WTC11 (cell line): Measurements from ENCODE around the gene ETV5. TPM values are rescaled to one million over a fixed set of nuclear protein-coding genes. Genes with fewer than 3 reads are reported as not detected.
A peak's percentile ranks its signal among the peaks of the same experiment; 100 is the strongest.

ENCODE experiments used
- ATAC-seq: fragments of 200-7000 bp; cut with Tn5 transposase; 2 replicates; pipeline ENCODE4 v1.10.0; 2021; ENCODE audit warnings: mild to moderate bottlenecking, moderate library complexity
- CTCF ChIA-PET: fragments of 300-600 bp; sonication (Branson Sonifier 250); formaldehyde crosslinking; loops from one replicate; lab custom pipeline; 2021; ENCODE audit warnings: antibody characterized with exemption; lab: Charles Lee
- POLR2A ChIA-PET: fragments of 350-600 bp; sonication (Branson Sonifier 250); formaldehyde crosslinking; loops from one replicate; lab custom pipeline; 2021; ENCODE audit warnings: antibody characterized with exemption; lab: Charles Lee
- DNase-seq: peaks from one replicate; pipeline ENCODE4 v3.0.0; 2021; ENCODE audit warnings: low spot score
- H3K27ac Mint-ChIP-seq: 2 replicates; pipeline ENCODE4 v1.8.0; 2021; ENCODE audit warnings: mixed read lengths
- H3K27me3 Mint-ChIP-seq: 2 replicates; pipeline ENCODE4 v1.8.0; 2021; ENCODE audit warnings: low read depth, mild to moderate bottlenecking, moderate library complexity, mixed read lengths
- H3K36me3 Mint-ChIP-seq: 2 replicates; pipeline ENCODE4 v1.8.0; 2021; ENCODE audit warnings: mixed read lengths
- H3K4me1 Mint-ChIP-seq: 2 replicates; pipeline ENCODE4 v1.8.0; 2022; ENCODE audit warnings: mixed read lengths
- H3K4me3 Mint-ChIP-seq: 2 replicates; pipeline ENCODE4 v1.8.0; 2021; ENCODE audit warnings: mild to moderate bottlenecking, moderate library complexity, mixed read lengths
- H3K9me3 Mint-ChIP-seq: 2 replicates; pipeline ENCODE4 v1.8.0; 2021; ENCODE audit warnings: mixed read lengths
- CBFB ChIP-seq: sonication (generic); formaldehyde crosslinking; IDR thresholded peaks from 2 replicates; pipeline ENCODE4 v1.8.1; 2022; ENCODE audit warnings: mild to moderate bottlenecking, low read depth, missing genetic modification reagents
- ELF4 ChIP-seq: sonication (generic); formaldehyde crosslinking; IDR thresholded peaks from 2 replicates; pipeline ENCODE4 v1.8.1; 2022; ENCODE audit warnings: low read depth, mild to moderate bottlenecking, moderate library complexity, missing genetic modification reagents
- EMX1 ChIP-seq: fragments of 250-450 bp; sonication (Bioruptor Pico); IDR thresholded peaks from 2 replicates; pipeline ENCODE4 v1.8.0; 2021; ENCODE audit warnings: mild to moderate bottlenecking
- ESRRA ChIP-seq: sonication (generic); formaldehyde crosslinking; IDR thresholded peaks from 2 replicates; pipeline ENCODE4 v1.8.1; 2022; ENCODE audit warnings: mild to moderate bottlenecking, missing genetic modification reagents, borderline replicate concordance
- FOXP1 ChIP-seq: sonication (generic); formaldehyde crosslinking; IDR thresholded peaks from 2 replicates; pipeline ENCODE4 v1.8.0; 2022; ENCODE audit warnings: missing genetic modification reagents, mild to moderate bottlenecking, moderate library complexity, borderline replicate concordance
- GRHL2 ChIP-seq: fragments of 250-450 bp; sonication (Bioruptor Pico); IDR thresholded peaks from 2 replicates; pipeline ENCODE4 v1.8.0; 2022; ENCODE audit warnings: mild to moderate bottlenecking, moderate library complexity; ENCODE audit not compliant: insufficient replicate concordance, severe bottlenecking
- GTF2I ChIP-seq: fragments of 250-450 bp; sonication (Bioruptor Pico); conservative IDR thresholded peaks from 2 replicates; pipeline ENCODE4 v1.4.0; 2021; ENCODE audit warnings: mild to moderate bottlenecking
- HMGA2 ChIP-seq: fragments of 250-450 bp; sonication (Bioruptor Pico); IDR thresholded peaks from 2 replicates; pipeline ENCODE4 v1.4.0; 2021; ENCODE audit warnings: mild to moderate bottlenecking, moderate library complexity
- KAT7 ChIP-seq: sonication (generic); formaldehyde crosslinking; IDR thresholded peaks from 2 replicates; pipeline ENCODE4 v1.8.1; 2023; ENCODE audit warnings: missing genetic modification reagents, mild to moderate bottlenecking, borderline replicate concordance
- MXD4 ChIP-seq: fragments of 250-450 bp; sonication (Bioruptor Pico); IDR thresholded peaks from 2 replicates; pipeline ENCODE4 v1.8.0; 2021; ENCODE audit warnings: mild to moderate bottlenecking, moderate library complexity, borderline replicate concordance
- NR1H2 ChIP-seq: sonication (generic); formaldehyde crosslinking; IDR thresholded peaks from 2 replicates; pipeline ENCODE4 v1.9.0; 2021; ENCODE audit warnings: mild to moderate bottlenecking, moderate library complexity, missing genetic modification reagents
- SOX15 ChIP-seq: fragments of 250-450 bp; sonication (Bioruptor Pico); IDR thresholded peaks from 2 replicates; pipeline ENCODE4 v1.9.0; 2021; ENCODE audit warnings: mild to moderate bottlenecking
- ZNF416 ChIP-seq: fragments of 250-450 bp; sonication (Bioruptor Pico); IDR thresholded peaks from 2 replicates; pipeline ENCODE4 v1.9.0; 2021; ENCODE audit warnings: mild to moderate bottlenecking, inconsistent platforms
- total RNA-seq: library from RNA; stranded (reverse); gene quantifications from 3 replicates; pipeline ENCODE4 v1.2.3, GENCODE V29; 2021
- TF ChIP-seq, protein P1 (sequence below): sonication (generic); formaldehyde crosslinking; IDR thresholded peaks from 2 replicates; pipeline ENCODE4 v1.8.1; 2023; ENCODE audit warnings: mild to moderate bottlenecking, missing genetic modification reagents
- TF ChIP-seq, protein P2 (sequence below): sonication (generic); formaldehyde crosslinking; IDR thresholded peaks from 2 replicates; pipeline ENCODE4 v1.8.0; 2023; ENCODE audit warnings: missing genetic modification reagents
- TF ChIP-seq, protein P3 (sequence below): sonication (generic); formaldehyde crosslinking; IDR thresholded peaks from 2 replicates; pipeline ENCODE4 v1.8.0; 2023; ENCODE audit warnings: mild to moderate bottlenecking, missing genetic modification reagents
- TF ChIP-seq, protein P4 (sequence below): sonication (generic); formaldehyde crosslinking; IDR thresholded peaks from 2 replicates; pipeline ENCODE4 v1.8.0; 2022; ENCODE audit warnings: mild to moderate bottlenecking, missing genetic modification reagents
- TF ChIP-seq, protein P5 (sequence below): fragments of 250-450 bp; sonication (Bioruptor Pico); IDR thresholded peaks from 2 replicates; pipeline ENCODE4 v1.9.0; 2021; ENCODE audit warnings: moderate library complexity, mild to moderate bottlenecking, inconsistent platforms, borderline replicate concordance
- TF ChIP-seq, protein P6 (sequence below): sonication (generic); formaldehyde crosslinking; IDR thresholded peaks from 2 replicates; pipeline ENCODE4 v1.8.0; 2022; ENCODE audit warnings: mild to moderate bottlenecking, missing genetic modification reagents
- TF ChIP-seq, protein P7 (sequence below): sonication (generic); formaldehyde crosslinking; IDR thresholded peaks from 2 replicates; pipeline ENCODE4 v1.8.0; 2022; ENCODE audit warnings: missing genetic modification reagents

Gene ETV5
- total RNA-seq, 1 experiment from 2014 or later: 71.3 TPM

DNA sequence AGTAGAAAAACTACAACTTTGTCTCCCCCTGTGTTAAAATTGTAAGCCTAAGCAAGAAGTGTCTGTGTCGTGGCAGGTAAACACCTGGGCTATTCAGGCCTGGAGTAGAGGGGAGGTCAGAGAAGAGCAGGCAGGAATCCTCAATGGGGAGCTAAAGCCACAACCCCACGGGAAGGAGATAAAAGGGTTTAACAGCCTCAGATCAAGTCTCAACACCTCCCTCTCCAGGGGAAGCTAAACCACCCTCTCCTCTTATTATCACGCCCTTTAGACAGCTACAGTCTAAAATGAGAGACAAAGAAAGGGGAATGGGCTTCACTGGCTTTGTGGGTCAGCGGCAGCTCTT, 11.6 kb downstream of the ETV5 start:
- H3K4me1 Mint-ChIP-seq: peaks cover 81% of the 10 kb centered on the region
- H3K4me3 Mint-ChIP-seq: peak overlapping the region; percentile 82
- no peaks in the 10 kb centered on the region for H3K27me3 Mint-ChIP-seq
- TF ChIP-seq, protein P1, sequence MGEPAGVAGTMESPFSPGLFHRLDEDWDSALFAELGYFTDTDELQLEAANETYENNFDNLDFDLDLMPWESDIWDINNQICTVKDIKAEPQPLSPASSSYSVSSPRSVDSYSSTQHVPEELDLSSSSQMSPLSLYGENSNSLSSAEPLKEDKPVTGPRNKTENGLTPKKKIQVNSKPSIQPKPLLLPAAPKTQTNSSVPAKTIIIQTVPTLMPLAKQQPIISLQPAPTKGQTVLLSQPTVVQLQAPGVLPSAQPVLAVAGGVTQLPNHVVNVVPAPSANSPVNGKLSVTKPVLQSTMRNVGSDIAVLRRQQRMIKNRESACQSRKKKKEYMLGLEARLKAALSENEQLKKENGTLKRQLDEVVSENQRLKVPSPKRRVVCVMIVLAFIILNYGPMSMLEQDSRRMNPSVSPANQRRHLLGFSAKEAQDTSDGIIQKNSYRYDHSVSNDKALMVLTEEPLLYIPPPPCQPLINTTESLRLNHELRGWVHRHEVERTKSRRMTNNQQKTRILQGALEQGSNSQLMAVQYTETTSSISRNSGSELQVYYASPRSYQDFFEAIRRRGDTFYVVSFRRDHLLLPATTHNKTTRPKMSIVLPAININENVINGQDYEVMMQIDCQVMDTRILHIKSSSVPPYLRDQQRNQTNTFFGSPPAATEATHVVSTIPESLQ (CRISPR knock-in tag): no peak
- TF ChIP-seq ZNF416 (CRISPR knock-in tag) (no peak), EMX1 (CRISPR knock-in tag) (no peak), FOXP1 (CRISPR knock-in tag) (no peak), SOX15 (CRISPR knock-in tag) (no peak), CBFB (no peak), GTF2I (no peak), MXD4 (CRISPR knock-in tag) (no peak), HMGA2 (CRISPR knock-in tag) (no peak), ELF4 (no peak), KAT7 (no peak), ESRRA (CRISPR knock-in tag) (no peak), NR1H2 (no peak), GRHL2 (no peak)
- TF ChIP-seq, protein P2, sequence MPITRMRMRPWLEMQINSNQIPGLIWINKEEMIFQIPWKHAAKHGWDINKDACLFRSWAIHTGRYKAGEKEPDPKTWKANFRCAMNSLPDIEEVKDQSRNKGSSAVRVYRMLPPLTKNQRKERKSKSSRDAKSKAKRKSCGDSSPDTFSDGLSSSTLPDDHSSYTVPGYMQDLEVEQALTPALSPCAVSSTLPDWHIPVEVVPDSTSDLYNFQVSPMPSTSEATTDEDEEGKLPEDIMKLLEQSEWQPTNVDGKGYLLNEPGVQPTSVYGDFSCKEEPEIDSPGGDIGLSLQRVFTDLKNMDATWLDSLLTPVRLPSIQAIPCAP (CRISPR knock-in tag): no peak
- TF ChIP-seq, protein P3, sequence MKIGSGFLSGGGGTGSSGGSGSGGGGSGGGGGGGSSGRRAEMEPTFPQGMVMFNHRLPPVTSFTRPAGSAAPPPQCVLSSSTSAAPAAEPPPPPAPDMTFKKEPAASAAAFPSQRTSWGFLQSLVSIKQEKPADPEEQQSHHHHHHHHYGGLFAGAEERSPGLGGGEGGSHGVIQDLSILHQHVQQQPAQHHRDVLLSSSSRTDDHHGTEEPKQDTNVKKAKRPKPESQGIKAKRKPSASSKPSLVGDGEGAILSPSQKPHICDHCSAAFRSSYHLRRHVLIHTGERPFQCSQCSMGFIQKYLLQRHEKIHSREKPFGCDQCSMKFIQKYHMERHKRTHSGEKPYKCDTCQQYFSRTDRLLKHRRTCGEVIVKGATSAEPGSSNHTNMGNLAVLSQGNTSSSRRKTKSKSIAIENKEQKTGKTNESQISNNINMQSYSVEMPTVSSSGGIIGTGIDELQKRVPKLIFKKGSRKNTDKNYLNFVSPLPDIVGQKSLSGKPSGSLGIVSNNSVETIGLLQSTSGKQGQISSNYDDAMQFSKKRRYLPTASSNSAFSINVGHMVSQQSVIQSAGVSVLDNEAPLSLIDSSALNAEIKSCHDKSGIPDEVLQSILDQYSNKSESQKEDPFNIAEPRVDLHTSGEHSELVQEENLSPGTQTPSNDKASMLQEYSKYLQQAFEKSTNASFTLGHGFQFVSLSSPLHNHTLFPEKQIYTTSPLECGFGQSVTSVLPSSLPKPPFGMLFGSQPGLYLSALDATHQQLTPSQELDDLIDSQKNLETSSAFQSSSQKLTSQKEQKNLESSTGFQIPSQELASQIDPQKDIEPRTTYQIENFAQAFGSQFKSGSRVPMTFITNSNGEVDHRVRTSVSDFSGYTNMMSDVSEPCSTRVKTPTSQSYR (CRISPR knock-in tag): no peak
- TF ChIP-seq, protein P4, sequence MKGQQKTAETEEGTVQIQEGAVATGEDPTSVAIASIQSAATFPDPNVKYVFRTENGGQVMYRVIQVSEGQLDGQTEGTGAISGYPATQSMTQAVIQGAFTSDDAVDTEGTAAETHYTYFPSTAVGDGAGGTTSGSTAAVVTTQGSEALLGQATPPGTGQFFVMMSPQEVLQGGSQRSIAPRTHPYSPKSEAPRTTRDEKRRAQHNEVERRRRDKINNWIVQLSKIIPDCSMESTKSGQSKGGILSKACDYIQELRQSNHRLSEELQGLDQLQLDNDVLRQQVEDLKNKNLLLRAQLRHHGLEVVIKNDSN: no peak
- TF ChIP-seq, protein P5, sequence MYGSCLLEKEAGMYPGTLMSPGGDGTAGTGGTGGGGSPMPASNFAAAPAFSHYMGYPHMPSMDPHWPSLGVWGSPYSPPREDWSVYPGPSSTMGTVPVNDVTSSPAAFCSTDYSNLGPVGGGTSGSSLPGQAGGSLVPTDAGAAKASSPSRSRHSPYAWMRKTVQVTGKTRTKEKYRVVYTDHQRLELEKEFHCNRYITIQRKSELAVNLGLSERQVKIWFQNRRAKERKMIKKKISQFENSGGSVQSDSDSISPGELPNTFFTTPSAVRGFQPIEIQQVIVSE: no peak
- TF ChIP-seq, protein P6, sequence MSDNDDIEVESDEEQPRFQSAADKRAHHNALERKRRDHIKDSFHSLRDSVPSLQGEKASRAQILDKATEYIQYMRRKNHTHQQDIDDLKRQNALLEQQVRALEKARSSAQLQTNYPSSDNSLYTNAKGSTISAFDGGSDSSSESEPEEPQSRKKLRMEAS (CRISPR knock-in tag): no peak
- TF ChIP-seq, protein P7, sequence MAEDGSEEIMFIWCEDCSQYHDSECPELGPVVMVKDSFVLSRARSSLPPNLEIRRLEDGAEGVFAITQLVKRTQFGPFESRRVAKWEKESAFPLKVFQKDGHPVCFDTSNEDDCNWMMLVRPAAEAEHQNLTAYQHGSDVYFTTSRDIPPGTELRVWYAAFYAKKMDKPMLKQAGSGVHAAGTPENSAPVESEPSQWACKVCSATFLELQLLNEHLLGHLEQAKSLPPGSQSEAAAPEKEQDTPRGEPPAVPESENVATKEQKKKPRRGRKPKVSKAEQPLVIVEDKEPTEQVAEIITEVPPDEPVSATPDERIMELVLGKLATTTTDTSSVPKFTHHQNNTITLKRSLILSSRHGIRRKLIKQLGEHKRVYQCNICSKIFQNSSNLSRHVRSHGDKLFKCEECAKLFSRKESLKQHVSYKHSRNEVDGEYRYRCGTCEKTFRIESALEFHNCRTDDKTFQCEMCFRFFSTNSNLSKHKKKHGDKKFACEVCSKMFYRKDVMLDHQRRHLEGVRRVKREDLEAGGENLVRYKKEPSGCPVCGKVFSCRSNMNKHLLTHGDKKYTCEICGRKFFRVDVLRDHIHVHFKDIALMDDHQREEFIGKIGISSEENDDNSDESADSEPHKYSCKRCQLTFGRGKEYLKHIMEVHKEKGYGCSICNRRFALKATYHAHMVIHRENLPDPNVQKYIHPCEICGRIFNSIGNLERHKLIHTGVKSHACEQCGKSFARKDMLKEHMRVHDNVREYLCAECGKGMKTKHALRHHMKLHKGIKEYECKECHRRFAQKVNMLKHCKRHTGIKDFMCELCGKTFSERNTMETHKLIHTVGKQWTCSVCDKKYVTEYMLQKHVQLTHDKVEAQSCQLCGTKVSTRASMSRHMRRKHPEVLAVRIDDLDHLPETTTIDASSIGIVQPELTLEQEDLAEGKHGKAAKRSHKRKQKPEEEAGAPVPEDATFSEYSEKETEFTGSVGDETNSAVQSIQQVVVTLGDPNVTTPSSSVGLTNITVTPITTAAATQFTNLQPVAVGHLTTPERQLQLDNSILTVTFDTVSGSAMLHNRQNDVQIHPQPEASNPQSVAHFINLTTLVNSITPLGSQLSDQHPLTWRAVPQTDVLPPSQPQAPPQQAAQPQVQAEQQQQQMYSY (CRISPR knock-in tag): no peak
- TF ChIP-seq, all 79 proteins: peak for 0
- Mint-ChIP-seq H3K9me3 (no peaks in the 10 kb centered on the region), H3K27ac (peak overlapping the region; percentile 98), H3K36me3 (peaks cover 27% of the 10 kb centered on the region; the same call in 1 of the 2 replicates)
- CTCF ChIA-PET: interaction anchor here (0.8 to 3.7 kb wide), 17 partner anchors 10 to 180 kb away, joined by 3 to 30 read pairs (median 6); partner anchors contain the start of gene ETV5
- POLR2A ChIA-PET: interaction anchor here (1.1 to 2.3 kb wide), 7 partner anchors 11 to 117 kb away, joined by 3 to 21 read pairs (median 4); partner anchors contain the start of gene ETV5
- DNase-seq (no peak), ATAC-seq (peak; percentile 18)
